Thyroid gland (tissue), 4 donors: ENCODE results near the gene DNM3. TPM values are rescaled to one million over a fixed set of nuclear protein-coding genes. Genes with fewer than 3 reads are reported as not detected.
A peak's percentile ranks its signal among the peaks of the same experiment; 100 is the strongest.

Source experiments
- DNase-seq, 2 donors: peaks; one replicate each; pipeline ENCODE4 v3.0.0-alpha.2; 2019
- H3K27ac ChIP-seq, 3 donors: fragments of 200-600 bp; sonication (generic); 1 replicate in 2 of 3; 2 replicates in 1 of 3; pipeline ENCODE4 v1.5.1; 2016 to 2019; ENCODE audit warnings: mild to moderate bottlenecking in 1 of 3, moderate library complexity in 1 of 3
- H3K27me3 ChIP-seq: fragments of 200-600 bp; sonication (generic); one replicate; pipeline ENCODE4 v1.5.1; 2019
- H3K36me3 ChIP-seq, 2 donors: fragments of 200-600 bp; sonication (generic); one replicate each; pipeline ENCODE4 v1.5.1; 2016 to 2019
- H3K4me1 ChIP-seq, 2 donors: fragments of 200-600 bp; sonication (generic); one replicate each; pipeline ENCODE4 v1.5.1; 2017 to 2019
- H3K4me3 ChIP-seq, 3 donors: fragments of 200-600 bp; sonication (generic); replicated peaks in 1 of 3; 1 replicate in 2 of 3; 2 replicates in 1 of 3; pipeline ENCODE4 v1.5.1; 2016; ENCODE audit warnings: mild to moderate bottlenecking in 1 of 3
- H3K9me3 ChIP-seq: fragments of 200-600 bp; sonication (generic); one replicate; pipeline ENCODE4 v1.5.1; 2017
- CTCF ChIP-seq, 6 experiments: fragments of 200-600 bp in 3 of 6; fragments of 450-650 bp in 3 of 6; sonication (generic) in 3 of 6; IDR thresholded peaks; one replicate each; pipeline ENCODE4 v1.5.1; 2016 to 2019; ENCODE audit warnings: antibody characterized with exemption in 6 of 6, mild to moderate bottlenecking in 2 of 6, inconsistent platforms in 1 of 6, moderate library complexity in 1 of 6
- POLR2A ChIP-seq, 2 donors: fragments of 450-650 bp; IDR thresholded peaks; one replicate each; pipeline ENCODE4 v1.6.1; 2017; ENCODE audit warnings: antibody characterized with exemption in 2 of 2, mild to moderate bottlenecking in 2 of 2, moderate library complexity in 1 of 2
- WGBS, 2 donors: methylation state at CpG; one replicate each; pipeline ENCODE4 v1.1.5; 2017; 5-methylcytosine and 5-hydroxymethylcytosine counted together
- intact Hi-C: fragments of 100-400 bp; cut with DNase I; formaldehyde crosslinking; loops from one replicate; pipeline ENCODE4 v1.15.1; 2023
- total RNA-seq, 4 donors: library from RNA; depleted of rRNA; stranded (reverse); fragments of >200 nt; gene quantifications; one replicate each; pipeline ENCODE4 v1.2.3, GENCODE V29; 2016

The DNM3 gene
- 10 to 100 TPM in 2 of 4 donors, 1 to 10 TPM in 2; 9.0 to 13.6 (median 10.8) TPM for total RNA-seq

- intact Hi-C loops = no loop called here
Measured at GRCh38 chr1:171841050-171841910, at the start of gene DNM3. Gene DNM3 (plus strand): TSS chr1:171841498. CDS start chr1:171841657, 159 bp downstream.

DNA sequence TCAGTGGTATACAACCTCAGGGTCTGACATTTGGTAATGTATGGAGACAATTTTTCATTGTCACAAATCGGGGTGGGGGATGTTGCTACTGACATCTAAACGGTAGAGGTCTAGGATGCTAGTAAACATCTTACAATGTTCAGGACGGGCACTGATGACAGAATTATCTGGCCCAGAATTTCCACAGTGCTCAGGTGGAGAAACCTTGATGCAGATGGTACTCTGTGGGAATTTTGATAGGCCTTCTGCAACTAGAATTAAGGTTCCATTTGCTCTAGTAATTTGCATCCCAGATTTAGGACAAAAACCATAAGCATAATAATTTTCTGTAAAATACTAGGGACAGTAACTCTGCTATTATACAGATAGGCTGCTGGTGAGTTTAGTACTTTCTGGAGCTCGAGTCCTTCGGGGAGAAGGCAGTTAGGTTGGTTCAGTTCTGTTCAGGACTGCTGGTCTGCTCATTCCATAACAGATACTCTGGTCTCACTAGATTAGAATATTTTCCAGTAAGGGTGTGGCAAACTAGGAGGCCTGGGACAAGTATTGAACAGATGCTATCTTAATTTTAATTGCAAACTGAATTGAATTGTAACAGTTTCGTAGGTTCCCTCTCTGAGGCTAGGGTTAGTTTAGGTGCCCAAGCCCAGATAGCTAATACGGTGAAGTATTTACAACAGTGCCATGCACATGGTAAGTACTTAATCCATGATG lies 48.5 kb upstream of the DNM3 start:
- Histone ChIP-seq H3K9me3 (no peaks in the 10 kb centered on the region), H3K4me3 (no peak overlapping the region), H3K27me3 (no peaks in the 10 kb centered on the region), H3K27ac (no peak overlapping the region), H3K4me1 (no peaks in the 10 kb centered on the region), H3K36me3 (peaks cover 41 to 68% of the 10 kb centered on the region in 2 donors)
- 95 to 97% methylated on average over 7 of the region's 7 CpGs for WGBS, 2 donors
- intact Hi-C loops = no loop called here
- DNase-seq = no peak
- TF ChIP-seq CTCF (IDR thresholded peaks at IDR 0.05) (no peak), POLR2A (IDR thresholded peaks at IDR 0.05) (no peak)

More at GRCh38 chr1:171841050-171841910, at the start of gene DNM3:
- Histone ChIP-seq H3K36me3 (no peaks in the 10 kb centered on the region), H3K9me3 (no peaks in the 10 kb centered on the region), H3K27me3 (no peaks in the 10 kb centered on the region), H3K4me3 (peak within 1 kb of the TSS; percentile 50 to 85 (median 59)), H3K4me1 (peaks cover 0 to 4% of the 10 kb centered on the region in 2 donors), H3K27ac (peak within 1 kb of the TSS; percentile 36 to 66 (median 43))
- peak; percentile 77 for DNase-seq
- WGBS, 2 donors = 3 to 18% methylated on average over 8 to 30 of the region's 85 CpGs
- TF ChIP-seq CTCF (IDR thresholded peaks at IDR 0.05) (no peak), POLR2A (IDR thresholded peaks at IDR 0.05) (peak in 1 of 2 donors; percentile 76)

DNA sequence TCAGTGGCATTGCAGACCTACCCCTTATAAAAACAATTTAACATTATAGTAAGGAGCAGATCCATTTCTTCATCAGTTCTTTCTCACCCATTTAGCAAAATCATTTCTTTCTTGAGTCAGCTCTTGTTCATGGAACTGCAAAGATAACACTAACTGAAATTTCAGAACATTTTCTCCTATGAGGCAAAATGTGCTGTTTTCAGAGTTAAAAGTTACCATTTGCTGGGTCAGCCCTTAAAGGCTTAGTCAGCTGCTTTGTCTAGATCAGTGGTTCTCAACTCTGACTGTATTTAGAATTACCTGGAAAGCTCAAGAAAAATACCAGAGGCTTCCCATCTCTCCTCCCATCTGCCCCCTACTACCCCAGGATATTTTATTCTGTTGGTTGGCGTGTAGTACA lies 47.7 kb upstream of the DNM3 start:
- no peak overlapping the region for H3K27ac ChIP-seq
- H3K36me3 ChIP-seq = peaks cover 35 to 59% of the 10 kb centered on the region in 2 donors
- 100% methylated on average over 1 of the region's 1 CpG for WGBS, 2 donors
- no peaks in the 10 kb centered on the region for H3K27me3 ChIP-seq
- intact Hi-C loops = no loop called here
- no peak overlapping the region for H3K4me3 ChIP-seq
- no peak for DNase-seq
- TF ChIP-seq POLR2A (IDR thresholded peaks at IDR 0.05) = no peak
- no peak for TF ChIP-seq CTCF (IDR thresholded peaks at IDR 0.05)
- H3K4me1 ChIP-seq = peaks cover 2 to 4% of the 10 kb centered on the region in 2 donors
- H3K9me3 ChIP-seq = no peaks in the 10 kb centered on the region

GRCh38 chr1:171794085-171794484 lies 47.2 kb upstream of the DNM3 start:
- H3K36me3 ChIP-seq = peaks cover 35 to 55% of the 10 kb centered on the region in 2 donors
- DNase-seq = no peak
- TF ChIP-seq POLR2A (IDR thresholded peaks at IDR 0.05) (no peak), CTCF (IDR thresholded peaks at IDR 0.05) (no peak)
- WGBS, 2 donors = 94 to 96% methylated on average over 4 of the region's 4 CpGs
- no peak overlapping the region for H3K27ac ChIP-seq
- H3K4me3 ChIP-seq = no peak overlapping the region
- intact Hi-C loops = no loop called here
- H3K4me1 ChIP-seq = peaks cover 6 to 9% of the 10 kb centered on the region in 2 donors
- H3K9me3 ChIP-seq = no peaks in the 10 kb centered on the region
- H3K27me3 ChIP-seq = no peaks in the 10 kb centered on the region
